GM12801 (cell line): Measurements from ENCODE around the gene APOBEC3C.

Source experiments
- CTCF ChIP-seq: IDR thresholded peaks from one replicate; pipeline ENCODE4 v1.5.1; 2011; ENCODE audit warnings: control low read depth; ENCODE audit not compliant: insufficient read length; ENCODE audit errors: extremely low read depth

The APOBEC3C gene

GRCh38 chr22:39016592-39016991, 2.5 kb downstream of the APOBEC3C start:
- no peak for TF ChIP-seq CTCF

- TF ChIP-seq CTCF = no peak
These were observed 3.7 kb downstream of the APOBEC3C start for GRCh38 chr22:39017596-39018365.

- no peak for TF ChIP-seq CTCF
These were observed 7.6 kb downstream of the APOBEC3C start for GRCh38 chr22:39021552-39022250.

GRCh38 chr22:39024519-39025308, 10.7 kb downstream of the APOBEC3C start:
- no peak for TF ChIP-seq CTCF

- TF ChIP-seq CTCF = no peak
These were observed 12.6 kb downstream of the APOBEC3C start for GRCh38 chr22:39026509-39027150.

GRCh38 chr22:39027717-39028116, 13.7 kb downstream of the APOBEC3C start:
- TF ChIP-seq CTCF = no peak

GRCh38 chr22:39028281-39028680, 14.2 kb downstream of the APOBEC3C start:
- no peak for TF ChIP-seq CTCF
